HG02973 (cell line): ENCODE measurements around the gene DAPP1.
A peak's percentile ranks its signal among the peaks of the same experiment; 100 is the strongest.

Source experiments
- ATAC-seq: cut with Tn5 transposase; IDR thresholded peaks from one replicate; pipeline ENCODE4 v1.9.1; 2021; ENCODE audit warnings: moderate library complexity; ENCODE audit not compliant: unreplicated experiment

DAPP1 gene

DNA sequence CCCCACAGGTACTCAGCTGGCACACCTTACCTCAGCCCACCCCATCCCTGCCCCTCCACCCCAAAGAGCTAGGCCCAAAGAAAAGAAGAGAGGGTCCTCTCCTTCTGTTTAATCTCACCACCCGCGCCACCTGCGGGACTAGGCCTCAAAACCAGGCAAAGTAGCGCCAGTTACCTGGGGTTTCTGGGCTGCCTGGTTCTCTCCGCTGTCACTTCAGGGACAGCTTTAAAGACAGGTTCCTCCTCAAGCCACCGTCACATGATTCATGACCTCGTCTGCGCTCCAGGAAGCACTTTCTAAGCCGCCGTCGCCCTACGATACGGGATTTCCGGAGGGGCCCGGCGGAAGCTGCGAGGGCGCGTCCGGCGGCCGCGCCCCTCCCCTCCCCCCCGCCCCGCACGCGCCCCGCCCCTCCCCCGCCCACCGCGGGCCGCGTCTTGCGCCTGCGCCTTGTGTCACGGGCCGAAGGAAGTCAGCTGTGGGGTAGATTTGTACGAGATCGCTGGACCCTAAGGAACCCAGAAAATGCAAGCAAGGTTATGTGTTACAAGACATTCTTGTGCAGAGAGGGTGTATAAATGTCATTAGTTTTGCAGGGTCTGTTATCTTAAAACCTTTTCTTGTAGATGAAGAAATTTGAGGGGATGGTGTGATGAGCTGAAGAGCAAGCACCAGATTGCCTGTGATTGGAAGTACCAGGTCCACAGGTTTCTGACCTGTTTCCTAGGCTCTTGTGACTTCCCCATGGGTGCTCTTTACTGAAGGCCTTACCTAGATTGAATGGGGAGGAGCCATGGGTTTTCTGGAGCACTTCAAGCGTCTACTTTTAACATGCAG, 77.8 kb downstream of the DAPP1 start, which contains the start of gene LAMTOR3:
Gene LAMTOR3 (minus strand): TSS at position 267 of the 837 bp plus-strand sequence. CDS start 464 bp downstream, outside the sequence.
- peak; percentile 99 for ATAC-seq

- no peak for ATAC-seq
Measured at GRCh38 chr4:99894998-99895397, 78.4 kb downstream of the DAPP1 start.

- ATAC-seq: no peak
Measured at GRCh38 chr4:99915449-99915848, 98.8 kb downstream of the DAPP1 start.

GRCh38 chr4:99917575-99917974, 100.9 kb downstream of the DAPP1 start:
- no peak for ATAC-seq

DNA sequence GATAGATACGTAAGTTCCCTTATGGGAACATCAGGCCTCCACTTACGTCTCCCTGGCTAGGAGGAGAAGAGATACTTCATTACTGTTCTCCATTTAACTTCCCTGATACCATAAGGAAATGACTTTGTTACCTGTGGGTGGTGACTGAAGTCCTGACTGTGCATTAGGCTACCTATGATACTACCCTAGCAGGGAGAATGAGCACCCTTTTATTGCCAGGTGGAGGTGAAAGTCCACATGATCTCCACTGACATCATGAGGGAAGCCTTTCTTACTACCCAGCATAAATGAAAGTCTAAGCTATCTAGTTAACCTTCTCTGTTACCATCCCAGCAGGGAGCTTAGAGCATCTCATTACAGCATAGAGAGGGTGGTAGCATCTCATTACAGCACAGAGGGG, 102.0 kb downstream of the DAPP1 start:
- ATAC-seq: no peak
